LNCAP (cell line): ENCODE measurements around the gene CASP5.

Experiments
- CTCF ChIP-seq: fragments of 450-650 bp; IDR thresholded peaks from 2 replicates; pipeline ENCODE4 v1.5.1; 2017; ENCODE audit warnings: mild to moderate bottlenecking

Gene CASP5

GRCh38 chr11:104995001-104995408 is 28.0 kb downstream of the CASP5 start:
- no peak for TF ChIP-seq CTCF

GRCh38 chr11:104992781-104993180 is 30.2 kb downstream of the CASP5 start:
- TF ChIP-seq CTCF, result no peak

- no peak for TF ChIP-seq CTCF
These were observed 31.0 kb downstream of the CASP5 start for GRCh38 chr11:104991994-104992393.

GRCh38 chr11:104984808-104985207 is 38.2 kb downstream of the CASP5 start:
- no peak for TF ChIP-seq CTCF

GRCh38 chr11:104979839-104980238 is 43.1 kb downstream of the CASP5 start:
- TF ChIP-seq CTCF, result no peak

- no peak for TF ChIP-seq CTCF
These were observed 49.4 kb downstream of the CASP5 start for GRCh38 chr11:104973616-104974015.

GRCh38 chr11:104970756-104971155 is 52.2 kb downstream of the CASP5 start:
- no peak for TF ChIP-seq CTCF
